Hematopoietic multipotent progenitor cell treated with erythropoietin and hydrocortisone succinate and interleukin-3 and kit ligand, for 17 days (in vitro differentiated cells): Measurements from ENCODE around the gene ETFB.

Experiments used
- DNase-seq: peaks from one replicate; pipeline ENCODE4 v3.0.0-alpha.2; 2015; ENCODE audit warnings: low spot score

ETFB gene

DNA sequence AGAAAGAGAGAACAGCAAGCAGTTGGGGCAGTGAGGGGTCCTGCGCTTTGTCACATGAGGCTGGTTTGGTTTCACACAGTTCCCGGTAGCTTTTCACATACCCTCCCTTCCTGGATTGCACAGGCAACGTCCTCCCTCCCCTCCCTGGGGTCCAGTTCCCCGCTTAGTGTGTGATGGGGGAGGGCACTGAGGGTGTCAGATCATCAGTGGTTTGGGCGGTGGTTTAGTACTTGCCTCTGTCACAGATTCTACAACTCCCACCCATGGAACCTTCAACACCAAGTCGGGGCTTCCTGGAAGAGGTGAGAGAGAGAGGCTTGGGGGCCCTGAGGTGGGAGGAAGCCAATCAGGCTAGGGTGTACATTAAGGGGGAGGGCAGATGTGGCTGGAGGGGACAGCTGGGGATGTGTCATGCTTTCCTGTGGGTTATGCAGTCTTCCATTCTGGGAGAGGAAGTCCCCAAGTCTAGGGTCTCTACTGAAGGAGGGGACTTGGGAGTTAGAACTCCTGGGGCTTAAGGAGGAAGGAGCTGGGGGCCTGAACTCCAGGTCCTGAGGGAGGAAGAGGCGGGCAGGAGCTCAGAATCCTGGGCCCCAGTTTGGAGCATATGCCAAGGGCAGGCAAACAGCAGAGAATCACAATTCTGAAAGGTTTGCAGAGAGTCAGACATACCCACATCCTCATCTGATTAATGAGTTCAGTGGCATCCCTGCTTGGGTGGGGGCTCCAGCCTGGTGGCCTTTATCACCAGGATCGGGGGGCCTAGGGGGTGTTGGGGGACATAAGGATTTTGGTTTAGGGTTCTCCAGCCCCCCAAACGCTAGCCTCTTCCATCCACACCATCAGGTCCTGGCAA, 6.7 kb upstream of the ETFB start, which contains the start of gene NKG7:
TSS of gene NKG7 (minus strand) at position 6 of the 856 bp plus-strand sequence. CDS start 119 bp downstream, outside the sequence.
- no peak for DNase-seq

DNA sequence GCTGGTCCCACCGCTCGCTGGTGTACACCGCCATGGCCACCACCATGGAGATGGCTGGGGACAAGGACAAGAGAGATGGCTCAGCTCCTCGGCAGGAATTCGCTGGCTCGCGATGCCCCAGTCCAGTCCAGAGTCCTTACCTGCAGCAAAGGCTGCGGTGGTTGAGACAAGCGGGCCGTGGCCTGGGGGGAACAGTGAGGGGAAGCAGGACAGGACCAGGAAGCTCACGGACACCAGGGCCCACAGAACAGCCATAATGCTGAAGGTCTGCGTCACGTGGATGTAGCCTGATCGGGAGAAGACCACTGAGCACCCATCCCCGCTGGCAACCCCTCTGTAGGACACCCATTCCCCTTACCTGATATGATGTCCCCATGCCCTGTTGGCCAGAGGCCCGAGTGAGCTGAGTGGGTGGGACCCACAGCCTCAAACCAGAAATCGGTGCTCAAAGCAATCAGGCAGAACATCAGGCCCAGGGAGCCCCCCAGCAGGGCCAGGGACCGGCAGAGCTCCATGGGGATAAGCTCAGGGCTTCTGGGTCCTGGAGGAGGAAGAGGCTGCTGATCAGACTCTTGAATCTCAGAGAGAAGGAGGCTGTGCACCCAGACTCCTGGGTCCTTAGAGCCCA, 5.9 kb upstream of the ETFB start:
- no peak for DNase-seq

DNA sequence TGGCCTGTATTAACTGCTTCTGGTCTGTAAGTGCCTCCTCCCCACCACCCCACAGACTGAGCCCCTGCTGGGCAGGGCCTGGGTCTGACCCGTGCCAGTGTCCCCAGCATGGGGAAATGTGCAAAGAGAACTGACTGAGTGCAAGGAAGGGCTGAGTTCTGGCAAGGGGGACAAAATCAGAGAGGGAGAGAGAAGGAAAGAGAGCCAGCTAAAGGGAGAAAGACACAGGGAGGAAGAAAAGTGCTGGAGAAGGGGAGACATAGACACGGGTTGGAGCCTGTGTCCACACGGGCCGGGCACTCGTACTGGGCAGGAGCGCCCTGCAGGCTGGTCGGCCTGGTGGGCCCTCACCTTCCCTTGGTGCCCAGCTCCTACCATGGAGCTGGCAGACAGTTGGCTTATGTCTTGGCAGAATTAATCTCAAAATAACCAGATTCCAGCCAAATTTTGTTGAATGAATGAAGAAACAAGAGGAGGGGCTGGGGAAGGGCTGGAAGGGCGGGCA, 5.0 kb upstream of the ETFB start:
- DNase-seq: no peak

DNA sequence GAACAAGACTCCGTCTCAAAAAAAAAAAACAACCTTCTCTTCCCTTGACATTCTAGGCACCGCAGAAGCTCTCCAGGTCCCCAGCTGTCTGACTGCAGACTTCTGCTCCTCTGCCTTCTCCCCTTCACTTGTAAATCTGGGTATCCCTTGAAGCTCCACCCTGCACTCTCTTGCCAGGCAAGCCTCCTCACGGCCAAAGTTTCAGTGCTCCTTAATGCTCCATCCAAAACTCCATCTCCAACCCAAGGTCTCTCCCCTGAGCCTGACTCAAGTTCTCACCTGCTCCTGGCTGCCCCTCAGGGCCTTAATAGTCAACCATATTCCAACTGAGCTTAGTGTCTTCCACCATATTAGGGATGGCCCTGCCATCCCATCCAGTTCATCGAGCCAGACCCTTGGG, 4.0 kb upstream of the ETFB start:
- no peak for DNase-seq

DNA sequence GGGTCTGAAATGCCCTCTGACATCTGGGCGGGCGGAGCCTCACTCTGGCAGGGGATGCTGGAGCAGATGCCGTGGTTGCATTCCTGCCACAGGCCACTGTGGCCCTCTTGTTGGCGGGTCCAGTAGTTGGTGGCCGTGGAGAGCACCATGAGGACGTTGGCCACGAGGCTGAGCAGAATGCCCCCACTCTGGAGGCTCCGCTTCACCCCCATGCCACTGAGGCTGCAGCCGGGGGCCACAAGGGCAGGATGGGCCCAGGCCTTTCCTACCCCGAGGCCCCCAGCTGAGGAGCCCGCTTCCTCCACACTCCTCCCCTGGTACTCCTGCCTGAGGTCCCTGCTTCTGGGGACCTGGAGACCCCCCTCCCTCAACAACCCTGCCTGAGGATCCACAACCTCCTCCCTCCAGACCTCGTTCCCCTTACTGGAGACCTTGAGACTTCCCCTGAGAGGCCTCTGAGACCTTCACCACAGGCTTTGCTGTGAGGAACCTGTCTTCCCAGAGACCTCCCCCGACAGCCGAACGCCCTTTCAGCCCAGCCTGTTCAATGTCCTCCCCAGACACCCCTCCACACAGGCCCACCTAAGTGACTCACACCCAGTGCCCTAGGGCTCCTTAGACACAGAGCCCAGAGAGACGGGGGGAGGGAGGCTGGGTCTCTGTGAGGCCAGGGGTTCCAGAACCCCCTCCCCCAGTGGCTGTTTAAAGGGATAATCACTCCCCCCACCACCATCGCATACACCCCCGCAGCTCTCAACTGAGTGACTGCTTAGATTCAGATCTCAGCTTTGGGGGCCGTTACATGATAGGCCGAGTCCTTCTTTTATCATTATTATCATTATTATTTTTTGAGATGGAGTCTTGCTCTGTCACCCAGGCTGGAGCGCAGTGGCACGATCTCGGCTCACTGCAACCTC, 2.4 kb upstream of the ETFB start, which contains the start of gene CLDND2:
TSS of gene CLDND2 (minus strand) at position 638 of the 917 bp plus-strand sequence. CDS start at position 212, 426 bp downstream.
- DNase-seq: no peak

DNA sequence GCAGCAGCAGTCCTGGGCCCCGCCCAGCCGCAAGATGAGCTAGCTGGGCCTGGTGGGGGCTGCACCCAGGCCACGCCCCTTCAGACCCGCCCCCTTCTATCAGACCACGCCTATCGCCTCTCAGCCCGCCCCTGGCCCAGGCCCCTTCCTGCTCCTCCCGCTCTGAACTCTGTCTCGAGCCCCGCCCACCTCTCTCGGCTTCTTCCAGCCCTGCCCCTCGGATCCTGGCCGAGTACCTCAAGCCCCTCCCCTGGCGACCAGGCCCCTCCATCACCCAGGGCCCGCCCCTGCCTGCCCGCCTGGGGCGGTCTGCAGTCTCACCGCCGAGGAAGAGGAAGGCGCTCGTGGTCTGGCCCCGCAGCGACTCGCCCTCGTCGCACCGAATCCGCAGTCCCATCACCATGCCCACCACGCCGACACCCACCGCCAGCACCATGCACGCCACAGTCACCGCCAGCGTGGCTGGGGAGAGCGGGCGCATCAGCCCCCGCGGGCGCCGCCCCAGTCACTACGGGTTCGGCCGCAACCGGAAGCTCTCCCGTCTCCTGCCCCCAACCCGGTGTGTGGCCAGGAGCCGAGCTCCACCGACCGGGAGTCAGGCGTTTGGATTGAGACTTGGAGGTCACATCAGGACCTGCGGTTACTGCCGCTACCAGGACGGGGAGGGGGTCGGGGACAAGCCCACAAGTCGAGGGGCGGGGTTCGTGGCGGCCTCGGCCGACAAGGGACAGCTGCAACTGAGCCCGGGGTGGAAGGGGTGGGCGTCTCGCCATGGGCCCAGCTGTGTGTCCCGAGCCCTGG, 1.6 kb upstream of the ETFB start:
- DNase-seq: peak; percentile 93

DNA sequence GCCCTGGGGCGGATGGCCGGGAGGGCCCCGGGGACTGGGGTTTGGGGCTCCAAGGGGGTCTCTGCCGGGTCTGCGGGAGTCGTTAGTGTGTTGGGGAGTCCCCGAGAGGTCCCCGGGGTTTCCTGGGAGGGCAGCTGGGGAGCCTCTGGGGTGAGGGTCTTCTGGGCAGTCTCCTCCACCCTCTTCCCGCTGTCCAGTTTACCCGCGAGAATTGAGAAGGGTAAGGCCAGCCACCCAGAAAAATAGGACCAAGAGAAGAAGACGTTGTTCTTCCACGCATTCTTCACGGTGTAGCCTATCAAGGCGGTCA, 1.0 kb upstream of the ETFB start:
- no peak for DNase-seq

DNA sequence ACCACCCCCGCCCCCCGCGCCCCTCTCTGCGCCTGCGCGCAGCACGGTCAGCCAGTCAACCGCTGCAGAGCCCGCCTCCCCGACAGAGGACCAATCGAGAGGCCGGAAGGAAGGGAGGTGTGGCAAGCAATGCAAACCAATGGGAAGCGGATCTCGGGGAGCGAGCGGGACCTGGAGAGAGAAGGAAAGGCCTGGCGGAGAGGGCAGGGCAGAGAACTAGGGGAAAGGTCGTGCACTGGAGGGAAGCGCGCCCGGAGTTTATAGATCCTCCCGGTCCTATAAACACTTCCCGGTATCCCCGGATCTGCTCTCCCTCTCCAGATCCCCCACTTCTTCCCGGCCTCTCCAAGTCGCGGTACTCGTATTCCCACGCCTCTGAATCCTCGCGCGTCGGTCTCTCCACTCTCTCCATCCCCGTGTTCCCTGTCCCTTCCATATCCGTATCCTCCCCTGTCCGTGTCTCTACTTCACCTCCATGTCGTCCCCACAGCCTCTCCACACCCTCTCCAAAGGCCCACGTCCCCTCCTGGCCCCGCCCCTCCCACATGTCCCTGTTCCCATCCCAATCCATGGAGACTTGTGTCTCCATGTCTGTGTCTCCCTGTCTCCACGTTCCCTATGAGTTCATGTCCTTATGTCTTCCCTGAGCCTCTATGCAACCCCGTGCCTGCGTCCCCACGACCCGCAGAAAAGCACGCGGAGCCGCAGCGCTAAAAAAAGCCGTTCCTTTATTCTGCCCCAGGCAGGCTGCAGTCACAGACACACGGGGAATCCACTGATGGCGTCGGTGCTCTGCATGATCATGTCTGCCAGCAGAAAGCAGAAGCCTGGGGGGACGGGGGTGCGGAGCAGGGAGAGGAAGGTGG, 434 bp upstream of the ETFB start:
- peak; percentile 94 for DNase-seq

DNA sequence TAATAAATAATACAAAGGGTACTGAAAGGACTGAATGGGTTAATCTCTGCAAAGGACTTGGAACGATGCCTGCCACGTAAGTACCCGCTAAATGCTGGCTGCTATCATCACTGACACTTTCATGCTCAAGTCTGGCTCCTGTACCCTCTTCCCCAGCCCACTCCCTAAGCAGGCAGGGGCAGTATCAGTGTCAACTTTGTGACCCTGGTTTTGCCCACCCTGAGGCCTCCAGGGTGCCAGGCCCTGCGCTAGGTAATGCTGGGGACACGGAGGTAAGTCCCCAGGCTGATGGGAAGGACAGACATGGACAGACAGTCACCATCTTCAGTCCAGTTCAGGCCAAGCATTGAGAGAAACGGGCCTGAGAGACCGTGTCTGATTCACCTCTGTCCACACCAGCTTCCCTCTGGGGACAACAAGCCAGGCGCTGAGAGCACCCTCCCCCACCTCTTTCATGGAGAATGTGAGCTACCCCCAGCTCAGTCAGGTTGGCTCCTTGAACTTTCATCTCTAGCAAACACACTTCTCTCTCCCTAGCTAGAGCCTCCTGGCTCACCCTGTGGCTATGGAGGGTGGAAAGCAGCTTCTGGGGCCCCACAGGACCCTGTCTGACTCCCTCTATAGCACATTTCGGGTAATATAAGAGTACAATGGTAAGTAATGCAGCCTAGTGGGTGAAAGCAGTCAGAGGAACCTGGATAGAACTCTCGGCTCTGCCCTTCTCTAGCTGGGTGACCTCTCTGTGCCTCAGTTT, 800 bp downstream of the ETFB start:
- peak; percentile 55 for DNase-seq

DNA sequence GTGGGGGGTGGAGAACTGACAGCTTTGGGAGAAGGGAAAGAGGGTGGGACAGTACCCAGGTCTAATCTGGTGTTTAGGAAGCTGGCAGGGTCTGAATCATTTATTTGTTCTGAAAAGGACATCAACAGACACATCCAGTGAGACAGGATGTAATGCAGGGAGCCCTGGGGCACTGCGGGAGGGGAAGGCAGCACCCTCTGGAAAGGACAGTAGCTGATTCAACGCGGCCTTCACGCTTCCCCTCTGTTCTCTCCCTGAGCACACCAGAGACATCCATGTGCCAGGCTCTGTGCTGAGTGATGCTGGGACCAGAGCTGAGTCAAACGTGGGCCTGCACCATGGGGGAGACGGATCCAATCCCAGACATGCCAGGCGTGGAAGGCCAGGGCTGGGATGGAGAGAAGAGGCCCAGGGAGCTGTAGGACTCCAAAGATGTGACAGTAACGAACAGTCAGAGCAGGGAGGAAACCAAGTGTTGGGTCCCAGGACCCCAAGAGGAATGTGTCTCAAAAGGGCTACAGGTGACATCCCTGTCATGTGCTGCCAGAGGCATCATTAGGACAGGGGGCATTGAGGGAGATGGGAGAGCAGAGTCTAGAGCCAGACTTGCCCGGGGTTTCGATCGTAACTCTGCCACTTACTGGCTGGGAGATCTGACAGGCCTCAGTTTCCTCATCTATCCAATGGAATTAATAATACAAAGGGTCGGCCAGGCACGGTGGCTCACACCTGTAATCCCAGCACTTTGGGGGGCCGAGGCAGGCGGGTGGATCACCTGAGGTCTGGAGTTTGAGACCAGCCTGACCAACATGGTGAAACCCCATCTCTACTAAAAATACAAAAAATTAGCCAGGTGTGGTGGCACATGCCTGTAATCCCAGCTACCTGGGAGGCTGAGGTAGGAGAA, 1.7 kb downstream of the ETFB start:
- DNase-seq: no peak

DNA sequence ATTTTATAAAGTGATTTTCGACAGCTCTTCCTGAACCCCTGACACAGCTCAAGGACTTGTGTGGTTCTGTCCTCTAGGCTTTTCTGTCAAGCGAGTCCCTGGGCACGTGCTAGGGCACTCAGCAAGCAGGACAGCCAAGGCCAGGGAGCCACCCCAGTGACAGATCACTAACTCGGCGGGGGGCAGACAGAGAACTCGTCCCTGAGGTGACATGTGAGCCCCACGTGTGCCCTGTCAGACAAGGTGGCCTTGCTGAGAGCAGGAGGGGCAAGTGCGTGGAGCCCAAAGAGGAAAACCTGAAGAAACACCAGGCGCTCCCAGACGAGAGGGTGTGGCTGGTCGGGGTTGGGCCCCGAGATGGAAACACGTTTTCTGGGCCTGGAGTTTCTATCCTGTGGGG, 4.9 kb downstream of the ETFB start:
- no peak for DNase-seq

DNA sequence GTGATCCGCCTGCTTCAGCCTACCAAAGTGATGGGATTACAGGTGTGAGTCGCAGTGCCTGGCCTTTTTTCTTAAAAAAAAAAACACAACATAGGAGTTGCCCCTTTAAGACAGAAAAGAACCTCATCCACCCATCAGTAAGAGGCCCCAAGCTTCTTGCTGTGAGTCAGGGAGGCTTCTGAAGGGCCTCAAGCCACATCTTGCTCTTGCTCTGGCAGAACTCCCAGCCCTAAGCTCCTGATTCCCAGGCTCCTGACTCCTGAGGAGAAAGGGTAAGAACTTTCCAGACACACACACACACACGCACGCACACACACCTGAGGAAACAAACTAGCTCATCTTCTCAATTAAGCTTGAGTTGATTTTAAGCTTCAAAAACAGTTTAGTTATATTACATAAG, 6.9 kb downstream of the ETFB start:
- no peak for DNase-seq

DNA sequence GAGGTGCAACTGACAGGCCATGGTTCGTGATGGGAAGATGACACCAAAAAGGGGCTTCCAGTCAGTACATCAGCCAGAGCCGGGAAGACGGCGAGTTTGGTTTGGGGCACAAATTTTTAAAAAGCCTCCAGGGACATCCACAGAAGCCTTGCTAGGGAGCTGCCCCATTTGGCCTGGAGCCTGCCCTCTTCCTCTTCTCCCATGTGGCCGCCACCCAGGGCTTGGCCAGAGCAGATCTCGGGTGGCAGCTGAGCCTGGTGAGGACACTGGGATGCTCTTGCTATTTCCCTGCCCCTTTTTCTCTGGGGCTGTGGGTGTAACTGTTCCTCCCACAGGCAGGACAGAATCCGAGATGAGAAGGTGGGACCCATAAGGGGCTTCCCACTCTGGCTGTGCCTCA, 8.2 kb downstream of the ETFB start:
- no peak for DNase-seq

DNA sequence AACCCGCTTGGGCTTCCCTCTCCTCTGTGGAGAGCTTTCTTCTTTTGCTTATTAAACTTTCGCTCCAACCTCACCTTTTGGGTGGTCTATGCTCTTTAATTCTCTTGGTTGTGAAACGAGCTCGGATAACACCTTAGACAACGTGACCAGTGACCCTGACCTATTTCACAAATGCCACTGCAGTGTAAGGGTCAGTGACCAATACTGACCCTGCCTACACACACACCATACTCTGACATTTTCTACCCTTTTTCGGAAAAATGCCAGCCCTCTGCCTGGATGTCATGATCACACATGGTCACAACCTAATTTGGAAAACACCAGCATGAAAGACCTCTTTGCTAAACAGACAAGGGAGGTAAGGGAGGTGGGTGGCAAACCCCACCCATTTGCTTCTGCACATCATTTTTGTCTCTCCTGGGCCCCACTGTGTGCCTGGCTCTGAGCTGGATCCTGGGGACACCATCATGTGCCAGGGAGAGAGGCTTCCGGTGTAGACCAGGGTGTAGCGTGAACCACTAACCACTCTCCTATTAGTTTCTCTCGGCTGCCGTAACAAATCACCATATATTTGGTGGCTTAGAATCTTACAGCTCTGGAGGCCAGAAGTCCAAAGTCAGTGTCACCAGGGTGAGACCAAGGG, 9.9 kb downstream of the ETFB start:
- no peak for DNase-seq

DNA sequence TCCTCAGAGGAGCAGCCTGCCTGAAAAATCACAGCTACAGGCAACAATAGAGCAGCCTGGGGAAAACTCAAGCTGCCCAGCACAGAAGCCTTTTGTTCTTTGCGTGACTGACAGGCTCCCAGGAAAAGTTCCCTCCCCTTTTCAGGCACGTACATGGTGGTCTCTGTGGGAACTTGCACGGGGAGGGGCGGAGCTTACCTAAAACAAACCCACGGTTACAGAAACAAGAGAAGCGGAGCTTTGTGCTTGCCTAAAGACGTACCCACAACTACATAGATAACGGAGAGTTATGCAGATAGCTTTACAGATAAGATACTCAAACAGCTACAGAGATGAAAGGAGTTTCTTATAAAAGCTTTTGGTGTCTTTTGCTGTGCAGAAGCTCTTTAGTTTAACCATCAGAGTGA, 11.4 kb downstream of the ETFB start:
- no peak for DNase-seq

DNA sequence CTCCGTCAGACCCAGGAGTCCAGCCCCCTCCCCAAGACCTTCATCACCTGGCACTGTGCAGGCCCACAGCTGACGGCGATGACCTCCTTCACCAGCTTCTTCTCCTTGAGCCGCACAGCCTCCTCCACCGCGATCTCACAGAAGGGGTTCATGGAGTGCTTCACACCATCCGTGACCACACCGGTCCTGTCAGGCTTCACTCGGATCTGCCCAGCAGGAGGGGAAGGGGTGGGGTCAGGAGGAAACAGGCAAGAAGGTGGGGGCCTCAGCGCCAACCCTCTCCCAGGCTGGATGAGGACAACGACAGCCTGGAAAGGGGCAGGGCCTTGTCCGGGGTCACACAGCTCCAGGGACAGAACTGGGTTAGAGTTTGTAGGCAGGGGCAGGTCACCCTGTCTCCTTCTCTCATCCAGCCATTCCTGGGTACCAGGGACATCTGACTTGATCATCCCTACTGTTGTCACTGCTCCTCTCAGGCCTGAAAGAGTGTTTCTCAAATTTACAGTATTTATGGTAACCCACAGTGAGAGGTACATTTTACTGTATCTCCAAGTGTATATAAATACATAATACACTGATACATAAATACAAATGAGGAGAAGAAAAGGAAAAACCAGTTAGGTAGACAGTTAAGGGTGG, 12.0 kb downstream of the ETFB start:
- no peak for DNase-seq

DNA sequence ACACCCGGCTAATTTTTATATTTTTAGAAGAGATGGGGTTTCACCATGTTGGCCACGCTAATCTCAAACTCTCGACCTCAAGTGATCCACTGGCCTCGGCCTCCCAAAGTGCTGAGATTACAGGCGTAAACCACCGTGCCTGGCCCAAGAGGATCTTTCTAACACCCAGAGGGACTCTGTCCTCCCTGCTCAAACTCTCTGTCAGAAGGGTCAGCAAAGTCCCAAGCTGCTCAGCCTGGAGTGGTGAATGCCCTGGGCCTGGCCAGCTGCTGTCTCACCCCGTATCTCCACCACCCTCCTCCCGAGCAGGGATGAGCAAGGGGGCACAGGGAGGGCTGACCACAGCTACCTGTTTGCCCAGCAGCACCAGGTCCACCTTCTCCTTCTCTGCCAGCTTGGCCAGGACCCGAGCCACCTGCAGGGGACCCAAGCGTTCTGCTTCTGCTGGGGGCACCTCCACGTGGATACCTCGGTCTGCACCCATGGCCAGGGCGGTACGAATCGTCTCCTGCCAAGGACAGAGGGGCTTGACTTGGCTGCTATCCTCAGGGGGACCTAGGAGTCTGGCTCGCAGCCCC, 13.3 kb downstream of the ETFB start:
- DNase-seq: no peak
